NOMO-1 (cell line): ENCODE measurements around the gene ORMDL2.

Experiments
- DNase-seq, 2 experiments: peaks; one replicate each; lab custom pipeline; 2025; ENCODE audit not compliant: unreplicated experiment in 2 of 2; lab: John Stamatoyannopoulos, UW

The ORMDL2 gene

GRCh38 chr12:55817345-55818139 lies at the start of gene ORMDL2, which contains the start of gene SARNP:
Gene ORMDL2 (plus strand): TSS chr12:55818041. CDS start chr12:55819000, 959 bp downstream.
Gene SARNP (minus strand): TSS chr12:55817724. CDS start chr12:55817701, 23 bp downstream.
- DNase-seq, result peak; percentile 98 to 100

- DNase-seq, result no peak
These were observed 46.1 kb upstream of the ORMDL2 start for GRCh38 chr12:55771736-55772135.

- DNase-seq, result no peak
These were observed 40.0 kb upstream of the ORMDL2 start for GRCh38 chr12:55777856-55778255.

GRCh38 chr12:55780685-55781084 lies 37.2 kb upstream of the ORMDL2 start:
- no peak for DNase-seq

GRCh38 chr12:55788546-55788945 lies 29.3 kb upstream of the ORMDL2 start:
- DNase-seq, result no peak

- no peak for DNase-seq
These were observed 28.7 kb upstream of the ORMDL2 start for GRCh38 chr12:55789171-55789570.

GRCh38 chr12:55789893-55790292 lies 27.9 kb upstream of the ORMDL2 start:
- no peak for DNase-seq

- DNase-seq, result no peak
These were observed 21.9 kb upstream of the ORMDL2 start for GRCh38 chr12:55795950-55796349.

GRCh38 chr12:55797068-55797467 lies 20.8 kb upstream of the ORMDL2 start:
- DNase-seq, result no peak

GRCh38 chr12:55797550-55797949 lies 20.3 kb upstream of the ORMDL2 start:
- DNase-seq, result no peak

GRCh38 chr12:55806982-55807381 lies 10.9 kb upstream of the ORMDL2 start:
- DNase-seq, result no peak

- DNase-seq, result no peak
These were observed 8.6 kb upstream of the ORMDL2 start for GRCh38 chr12:55809274-55809673.

GRCh38 chr12:55812088-55812487 lies 5.8 kb upstream of the ORMDL2 start:
- DNase-seq, result no peak

- DNase-seq, result no peak
These were observed 3.6 kb upstream of the ORMDL2 start for GRCh38 chr12:55814257-55814656.

- DNase-seq, result no peak
These were observed 2.4 kb upstream of the ORMDL2 start for GRCh38 chr12:55815473-55815872.

GRCh38 chr12:55816881-55817344 lies 928 bp upstream of the ORMDL2 start:
- peak in 1 of 2 experiments; percentile 35 for DNase-seq

GRCh38 chr12:55818140-55818728 lies 393 bp downstream of the ORMDL2 start:
- DNase-seq, result peak; percentile 88 to 96

GRCh38 chr12:55818886-55819285 lies 1.0 kb downstream of the ORMDL2 start:
- DNase-seq, result no peak

- no peak for DNase-seq
These were observed 2.8 kb downstream of the ORMDL2 start for GRCh38 chr12:55820679-55821078.

- no peak for DNase-seq
These were observed 4.4 kb downstream of the ORMDL2 start for GRCh38 chr12:55822228-55822627.

GRCh38 chr12:55823419-55823818 lies 5.6 kb downstream of the ORMDL2 start:
- DNase-seq, result no peak

GRCh38 chr12:55824726-55825125 lies 6.9 kb downstream of the ORMDL2 start:
- no peak for DNase-seq
